Testis (tissue), 3 donors: ENCODE measurements around the gene PIR. TPM values are rescaled to one million over a fixed set of nuclear protein-coding genes. Genes with fewer than 3 reads are reported as not detected.

Source experiments
- DNase-seq: peaks from one replicate; pipeline ENCODE4 v3.0.0-alpha.2; 2019
- H3K27ac ChIP-seq, 2 donors: fragments of 200-600 bp; sonication (generic); one replicate each; pipeline ENCODE4 v1.5.1; 2019
- H3K27me3 ChIP-seq: fragments of 200-600 bp; sonication (generic); one replicate; pipeline ENCODE4 v1.5.1; 2019
- H3K36me3 ChIP-seq: fragments of 200-600 bp; sonication (generic); one replicate; pipeline ENCODE4 v1.5.1; 2017; ENCODE audit warnings: low read depth; ENCODE audit errors: missing control alignments
- H3K4me1 ChIP-seq: fragments of 200-600 bp; sonication (generic); one replicate; pipeline ENCODE4 v1.5.1; 2019
- H3K4me3 ChIP-seq, 2 donors: fragments of 200-600 bp; sonication (generic); one replicate each; pipeline ENCODE4 v1.5.1; 2017 to 2019
- H3K9me3 ChIP-seq: fragments of 200-600 bp; sonication (generic); one replicate; pipeline ENCODE4 v1.5.1; 2017
- CTCF ChIP-seq, 3 experiments: fragments of 450-650 bp in 2 of 3; fragments of 200-600 bp in 1 of 3; sonication (generic) in 1 of 3; IDR thresholded peaks; one replicate each; pipeline ENCODE4 v1.5.1; 2016 to 2019; ENCODE audit warnings: antibody characterized with exemption in 3 of 3, mild to moderate bottlenecking in 2 of 3, moderate library complexity in 1 of 3
- POLR2A ChIP-seq: fragments of 450-650 bp; IDR thresholded peaks from one replicate; pipeline ENCODE4 v1.6.1; 2017; ENCODE audit warnings: antibody characterized with exemption, mild to moderate bottlenecking, moderate library complexity
- WGBS, 2 donors: methylation state at CpG; one replicate each; pipeline ENCODE4 v1.1.5; 2018; 5-methylcytosine and 5-hydroxymethylcytosine counted together
- intact Hi-C: fragments of 100-400 bp; cut with DNase I; formaldehyde crosslinking; loops from one replicate; pipeline ENCODE4 v1.15.1; 2023; ENCODE audit warnings: low total_unique reads
- polyA plus RNA-seq: library from polyadenylated mRNA; stranded (reverse); fragments of 350-450 nt; fragmentation: Illumina TruSeq; extraction: RNeasy Lipid Tissue Mini Kit (QIAGEN cat#74804); gene quantifications from one replicate; pipeline ENCODE4 v1.2.3, GENCODE V29; 2014; ENCODE audit warnings: low read depth, low replicate concordance; ENCODE audit not compliant: insufficient read depth
- total RNA-seq, 2 donors: library from RNA; depleted of rRNA; stranded (reverse); fragments of >200 nt; gene quantifications; one replicate each; pipeline ENCODE4 v1.2.3, GENCODE V29; 2016

Gene PIR
- total and polyA plus RNA-seq, 3 donors from 2014 or later, result 9.7 to 11.0 (median 10.3) TPM

- Histone ChIP-seq H3K27me3 (no peaks in the 10 kb centered on the region), H3K36me3 (no peaks in the 10 kb centered on the region), H3K9me3 (no peaks in the 10 kb centered on the region), H3K27ac (no peak overlapping the region), H3K4me1 (no peaks in the 10 kb centered on the region), H3K4me3 (no peak overlapping the region)
- TF ChIP-seq CTCF (IDR thresholded peaks at IDR 0.05) (no peak), POLR2A (no peak)
- WGBS, 2 donors, result 30 to 66% methylated on average over 2 of the region's 2 CpGs
- no peak for DNase-seq
- intact Hi-C loops, result no loop called here
Measured at GRCh38 chrX:15401378-15401777, 91.8 kb downstream of the PIR start.

GRCh38 chrX:15399962-15400391 lies 93.2 kb downstream of the PIR start:
- TF ChIP-seq CTCF (IDR thresholded peaks at IDR 0.05), result no peak
- no peak for TF ChIP-seq POLR2A
- 55 to 56% methylated on average over 3 of the region's 3 CpGs for WGBS, 2 donors
- no peaks in the 10 kb centered on the region for H3K36me3 ChIP-seq
- intact Hi-C loops, result no loop called here
- no peaks in the 10 kb centered on the region for H3K4me1 ChIP-seq
- H3K27me3 ChIP-seq, result no peaks in the 10 kb centered on the region
- DNase-seq, result no peak
- H3K27ac ChIP-seq, result no peak overlapping the region
- no peaks in the 10 kb centered on the region for H3K9me3 ChIP-seq
- no peak overlapping the region for H3K4me3 ChIP-seq

GRCh38 chrX:15398874-15399273 lies 94.3 kb downstream of the PIR start:
- Histone ChIP-seq H3K4me3 (no peak overlapping the region), H3K9me3 (no peaks in the 10 kb centered on the region), H3K4me1 (no peaks in the 10 kb centered on the region), H3K36me3 (no peaks in the 10 kb centered on the region), H3K27me3 (no peaks in the 10 kb centered on the region), H3K27ac (no peak overlapping the region)
- intact Hi-C loops, result no loop called here
- no peak for DNase-seq
- TF ChIP-seq POLR2A, result no peak
- no peak for TF ChIP-seq CTCF (IDR thresholded peaks at IDR 0.05)

- 36 to 39% methylated on average over 2 of the region's 2 CpGs for WGBS, 2 donors
- TF ChIP-seq POLR2A (no peak), CTCF (IDR thresholded peaks at IDR 0.05) (no peak)
Measured at GRCh38 chrX:15395789-15396188, 97.3 kb downstream of the PIR start.

GRCh38 chrX:15391850-15392249 lies 101.3 kb downstream of the PIR start:
- Histone ChIP-seq H3K27me3 (no peaks in the 10 kb centered on the region), H3K27ac (no peak overlapping the region), H3K4me3 (no peak overlapping the region), H3K9me3 (no peaks in the 10 kb centered on the region), H3K36me3 (no peaks in the 10 kb centered on the region), H3K4me1 (no peaks in the 10 kb centered on the region)
- TF ChIP-seq POLR2A (no peak), CTCF (IDR thresholded peaks at IDR 0.05) (no peak)
- DNase-seq, result no peak
- intact Hi-C loops, result no loop called here
- 93 to 97% methylated on average over 4 of the region's 4 CpGs for whole genome bisulfite sequencing, 2 donors

More at GRCh38 chrX:15395789-15396188, 97.3 kb downstream of the PIR start:
- Histone ChIP-seq H3K36me3 (no peaks in the 10 kb centered on the region), H3K27me3 (no peaks in the 10 kb centered on the region), H3K27ac (no peak overlapping the region), H3K4me3 (no peak overlapping the region), H3K9me3 (no peaks in the 10 kb centered on the region), H3K4me1 (no peaks in the 10 kb centered on the region)
- intact Hi-C loops, result no loop called here
- no peak for DNase-seq
